Prostate gland (tissue), 2 donors: ENCODE data around the gene USP35.

Experiments
- CTCF ChIP-seq, 4 experiments: fragments of 200-600 bp in 2 of 4; fragments of 450-650 bp in 2 of 4; sonication (generic) in 2 of 4; IDR thresholded peaks; 1 replicate in 3 of 4; 2 replicates in 1 of 4; pipeline ENCODE4 v1.5.1; 2016 to 2019; ENCODE audit warnings: antibody characterized with exemption in 4 of 4, mild to moderate bottlenecking in 2 of 4, moderate library complexity in 2 of 4
- POLR2A ChIP-seq: fragments of 450-650 bp; IDR thresholded peaks from one replicate; pipeline ENCODE4 v1.6.1; 2016; ENCODE audit warnings: antibody characterized with exemption, mild to moderate bottlenecking

- no peak for TF ChIP-seq CTCF (IDR thresholded peaks at IDR 0.05)
- TF ChIP-seq POLR2A = no peak
Observed at GRCh38 chr11:78150346-78150745, 38.4 kb upstream of the USP35 start.
